Stimulated activated CD4-positive, alpha-beta T cell treated with anti-CD3 and anti-CD28 coated beads, Interleukin-1b, Interleukin-23, amount 100 ng/mL, for 48 hours (primary cell): Measurements from ENCODE around the gene FSIP1.

Experiments used
- DNase-seq: peaks from one replicate; pipeline ENCODE4 v3.0.0-alpha.2; 2020

The FSIP1 gene

GRCh38 chr15:39792025-39792843 is 9.6 kb upstream of the FSIP1 start:
- DNase-seq, result no peak

GRCh38 chr15:39789736-39790135 is 7.1 kb upstream of the FSIP1 start:
- no peak for DNase-seq

GRCh38 chr15:39788800-39789565 is 6.3 kb upstream of the FSIP1 start:
- DNase-seq, result no peak

GRCh38 chr15:39788108-39788507 is 5.5 kb upstream of the FSIP1 start:
- DNase-seq, result no peak

GRCh38 chr15:39787479-39787878 is 4.8 kb upstream of the FSIP1 start:
- DNase-seq, result no peak

- no peak for DNase-seq
Measured at GRCh38 chr15:39786447-39787056, 3.9 kb upstream of the FSIP1 start.

- DNase-seq, result no peak
Measured at GRCh38 chr15:39785841-39786240, 3.2 kb upstream of the FSIP1 start.

GRCh38 chr15:39785139-39785538 is 2.5 kb upstream of the FSIP1 start:
- DNase-seq, result no peak

- no peak for DNase-seq
Measured at GRCh38 chr15:39784638-39785037, 2.0 kb upstream of the FSIP1 start.

GRCh38 chr15:39784125-39784524 is 1.5 kb upstream of the FSIP1 start:
- DNase-seq, result no peak

- no peak for DNase-seq
Measured at GRCh38 chr15:39783244-39783820, 691 bp upstream of the FSIP1 start.

- no peak for DNase-seq
Measured at GRCh38 chr15:39781967-39782302, 706 bp downstream of the FSIP1 start.

GRCh38 chr15:39781147-39781966 is 1.3 kb downstream of the FSIP1 start:
- no peak for DNase-seq

GRCh38 chr15:39778021-39778420 is 4.6 kb downstream of the FSIP1 start:
- DNase-seq, result no peak

- no peak for DNase-seq
Measured at GRCh38 chr15:39777496-39777895, 5.1 kb downstream of the FSIP1 start.

GRCh38 chr15:39776068-39776467 is 6.6 kb downstream of the FSIP1 start:
- DNase-seq, result no peak

GRCh38 chr15:39774688-39775267 is 7.9 kb downstream of the FSIP1 start:
- peak; percentile 23 for DNase-seq

- DNase-seq, result no peak
Measured at GRCh38 chr15:39770748-39771689, 11.6 kb downstream of the FSIP1 start.

- DNase-seq, result no peak
Measured at GRCh38 chr15:39767921-39768320, 14.7 kb downstream of the FSIP1 start.

GRCh38 chr15:39761006-39761405 is 21.6 kb downstream of the FSIP1 start:
- DNase-seq, result no peak
